Measurements from ENCODE around the gene UBASH3B.

Gene UBASH3B

GRCh38 chr11:122681735-122682134 lies 26.2 kb downstream of the UBASH3B start:
- no peak for TF ChIP-seq CTCF (IDR thresholded peaks at IDR 0.05; ENCODE audit: borderline replicate concordance, control extremely low read depth, extremely low read depth, insufficient read depth, missing control alignments)
- no peak for DNase-seq (ENCODE audit: low spot score)
- in situ Hi-C loops (cut with MboI; ENCODE audit: low sequenced_read_pairs, unreplicated experiment): no loop called here

GRCh38 chr11:122682464-122682863 lies 26.9 kb downstream of the UBASH3B start:
- DNase-seq (ENCODE audit: low spot score): no peak
- TF ChIP-seq CTCF (IDR thresholded peaks at IDR 0.05; ENCODE audit: borderline replicate concordance, control extremely low read depth, extremely low read depth, insufficient read depth, missing control alignments): no peak
- in situ Hi-C loops (cut with MboI; ENCODE audit: low sequenced_read_pairs, unreplicated experiment): no loop called here

GRCh38 chr11:122685041-122685440 lies 29.5 kb downstream of the UBASH3B start:
- no peak for TF ChIP-seq CTCF (IDR thresholded peaks at IDR 0.05; ENCODE audit: borderline replicate concordance, control extremely low read depth, extremely low read depth, insufficient read depth, missing control alignments)
- no peak for DNase-seq (ENCODE audit: low spot score)
- in situ Hi-C loops (cut with MboI; ENCODE audit: low sequenced_read_pairs, unreplicated experiment): no loop called here

DNA sequence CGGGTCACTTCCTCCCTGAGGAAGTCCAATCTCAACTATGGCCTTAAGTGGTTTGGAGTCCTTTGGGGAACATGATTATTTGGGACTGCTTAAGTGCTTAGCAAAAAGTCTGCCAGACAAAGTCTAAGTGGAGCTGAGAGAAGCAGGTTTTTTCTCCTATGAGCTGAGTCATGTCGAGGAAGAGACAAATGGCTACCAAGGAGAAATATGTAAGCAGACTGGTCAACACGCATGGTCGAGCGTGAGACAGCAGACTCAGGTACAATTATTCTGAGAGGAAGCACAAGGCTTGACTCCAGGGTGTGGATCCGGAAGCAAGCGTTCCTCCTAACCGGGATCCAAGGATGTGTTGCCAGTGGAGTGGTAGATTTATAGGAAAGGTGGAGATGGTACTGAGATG lies 30.6 kb downstream of the UBASH3B start:
- TF ChIP-seq CTCF (IDR thresholded peaks at IDR 0.05; ENCODE audit: borderline replicate concordance, control extremely low read depth, extremely low read depth, insufficient read depth, missing control alignments): no peak
- in situ Hi-C loops (cut with MboI; ENCODE audit: low sequenced_read_pairs, unreplicated experiment): no loop called here
- DNase-seq (ENCODE audit: low spot score): no peak

DNA sequence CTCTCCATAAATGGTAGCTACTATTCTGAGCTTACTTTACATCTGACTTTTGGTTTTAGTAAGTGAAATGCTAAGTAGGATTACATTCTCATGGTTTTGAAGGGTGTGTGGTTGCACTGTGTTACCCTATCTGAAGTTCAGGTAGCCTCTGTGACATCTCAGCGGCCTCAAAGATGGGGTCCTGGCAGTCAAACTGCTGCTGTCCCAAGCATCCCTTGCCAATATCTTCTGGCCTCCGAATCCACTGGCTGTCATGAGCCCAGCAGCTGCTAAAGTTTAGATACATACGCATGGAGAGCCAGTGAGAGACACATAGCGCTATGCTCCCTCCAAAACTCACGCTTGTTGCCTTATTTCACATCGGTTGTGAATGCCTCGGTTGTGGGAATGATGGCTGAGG lies 34.9 kb downstream of the UBASH3B start:
- in situ Hi-C loops (cut with MboI; ENCODE audit: low sequenced_read_pairs, unreplicated experiment): no loop called here
- DNase-seq (ENCODE audit: low spot score): peak; percentile 47
- TF ChIP-seq CTCF (IDR thresholded peaks at IDR 0.05; ENCODE audit: borderline replicate concordance, control extremely low read depth, extremely low read depth, insufficient read depth, missing control alignments): no peak

- TF ChIP-seq CTCF (IDR thresholded peaks at IDR 0.05; ENCODE audit: borderline replicate concordance, control extremely low read depth, extremely low read depth, insufficient read depth, missing control alignments): no peak
- no peak for DNase-seq (ENCODE audit: low spot score)
- in situ Hi-C loops (cut with MboI; ENCODE audit: low sequenced_read_pairs, unreplicated experiment): no loop called here
Measured at GRCh38 chr11:122690801-122691548, 35.5 kb downstream of the UBASH3B start.

Measured in GM13976 (cell line).